Ishikawa (cell line): ENCODE results near the gene TM4SF1.

Source experiments
- CEBPB ChIP-seq: IDR thresholded peaks from 2 replicates; pipeline ENCODE4 v1.6.1; 2012
- EGR1 ChIP-seq: IDR thresholded peaks from 2 replicates; pipeline ENCODE4 v1.6.1; 2012
- EP300 ChIP-seq: IDR thresholded peaks from 2 replicates; pipeline ENCODE4 v1.6.1; 2012; ENCODE audit warnings: borderline replicate concordance
- FOXM1 ChIP-seq: IDR thresholded peaks from 2 replicates; pipeline ENCODE4 v1.6.1; 2012; ENCODE audit warnings: low read depth, borderline replicate concordance
- MAX ChIP-seq: IDR thresholded peaks from 2 replicates; pipeline ENCODE4 v1.6.1; 2012
- RAD21 ChIP-seq: IDR thresholded peaks from 2 replicates; pipeline ENCODE4 v1.6.1; 2012; ENCODE audit warnings: low read depth
- TAF1 ChIP-seq: IDR thresholded peaks from 2 replicates; pipeline ENCODE4 v1.6.1; 2012; ENCODE audit warnings: low read depth, mild to moderate bottlenecking
- TCF12 ChIP-seq: IDR thresholded peaks from 2 replicates; pipeline ENCODE4 v1.6.1; 2012; ENCODE audit warnings: low read depth
- TEAD4 ChIP-seq: IDR thresholded peaks from 2 replicates; pipeline ENCODE4 v1.6.1; 2012
- USF1 ChIP-seq: IDR thresholded peaks from 2 replicates; pipeline ENCODE4 v1.6.1; 2012
- YY1 ChIP-seq: IDR thresholded peaks from 2 replicates; pipeline ENCODE4 v1.6.1; 2012; ENCODE audit warnings: low read depth
- ZBTB7A ChIP-seq: IDR thresholded peaks from 2 replicates; pipeline ENCODE4 v1.6.1; 2012; ENCODE audit warnings: low read depth
- TF ChIP-seq, protein P1 (sequence below): IDR thresholded peaks from 2 replicates; pipeline ENCODE4 v1.6.1; 2012; ENCODE audit warnings: low read depth, mild to moderate bottlenecking

DNA sequence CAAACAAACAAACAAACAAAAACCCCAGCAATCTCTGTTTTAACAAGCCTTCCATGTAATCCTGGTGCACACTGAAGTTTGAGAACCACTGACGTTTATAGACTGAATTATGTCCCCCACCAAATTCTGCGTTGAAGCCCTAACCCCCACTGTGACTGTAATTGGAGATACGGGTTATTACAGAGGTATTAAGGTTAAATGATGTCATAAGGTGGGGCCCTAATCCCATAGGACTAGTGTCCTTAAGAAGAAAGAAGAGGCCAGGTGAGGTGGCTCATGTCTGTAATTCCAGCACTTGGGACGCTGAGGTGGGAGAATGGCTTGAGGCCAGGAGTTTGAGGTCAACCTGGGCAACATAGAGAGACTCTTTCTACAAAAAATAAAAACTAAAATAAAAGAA, 42.4 kb upstream of the TM4SF1 start:
- TF ChIP-seq EP300 (no peak), CEBPB (no peak), ZBTB7A (no peak), TAF1 (no peak), YY1 (no peak), MAX (no peak), USF1 (no peak), EGR1 (no peak), FOXM1 (no peak), RAD21 (no peak), TEAD4 (no peak), TCF12 (no peak)
- TF ChIP-seq, protein P1, sequence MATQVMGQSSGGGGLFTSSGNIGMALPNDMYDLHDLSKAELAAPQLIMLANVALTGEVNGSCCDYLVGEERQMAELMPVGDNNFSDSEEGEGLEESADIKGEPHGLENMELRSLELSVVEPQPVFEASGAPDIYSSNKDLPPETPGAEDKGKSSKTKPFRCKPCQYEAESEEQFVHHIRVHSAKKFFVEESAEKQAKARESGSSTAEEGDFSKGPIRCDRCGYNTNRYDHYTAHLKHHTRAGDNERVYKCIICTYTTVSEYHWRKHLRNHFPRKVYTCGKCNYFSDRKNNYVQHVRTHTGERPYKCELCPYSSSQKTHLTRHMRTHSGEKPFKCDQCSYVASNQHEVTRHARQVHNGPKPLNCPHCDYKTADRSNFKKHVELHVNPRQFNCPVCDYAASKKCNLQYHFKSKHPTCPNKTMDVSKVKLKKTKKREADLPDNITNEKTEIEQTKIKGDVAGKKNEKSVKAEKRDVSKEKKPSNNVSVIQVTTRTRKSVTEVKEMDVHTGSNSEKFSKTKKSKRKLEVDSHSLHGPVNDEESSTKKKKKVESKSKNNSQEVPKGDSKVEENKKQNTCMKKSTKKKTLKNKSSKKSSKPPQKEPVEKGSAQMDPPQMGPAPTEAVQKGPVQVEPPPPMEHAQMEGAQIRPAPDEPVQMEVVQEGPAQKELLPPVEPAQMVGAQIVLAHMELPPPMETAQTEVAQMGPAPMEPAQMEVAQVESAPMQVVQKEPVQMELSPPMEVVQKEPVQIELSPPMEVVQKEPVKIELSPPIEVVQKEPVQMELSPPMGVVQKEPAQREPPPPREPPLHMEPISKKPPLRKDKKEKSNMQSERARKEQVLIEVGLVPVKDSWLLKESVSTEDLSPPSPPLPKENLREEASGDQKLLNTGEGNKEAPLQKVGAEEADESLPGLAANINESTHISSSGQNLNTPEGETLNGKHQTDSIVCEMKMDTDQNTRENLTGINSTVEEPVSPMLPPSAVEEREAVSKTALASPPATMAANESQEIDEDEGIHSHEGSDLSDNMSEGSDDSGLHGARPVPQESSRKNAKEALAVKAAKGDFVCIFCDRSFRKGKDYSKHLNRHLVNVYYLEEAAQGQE, result no peak
